ENCODE data around the gene CASP2.

- TF ChIP-seq EP300 (IDR thresholded peaks at IDR 0.05) (peak in 2 of 4 donors; percentile 50 to 54), POLR2A (IDR thresholded peaks at IDR 0.05) (no peak)
- TF ChIP-seq, protein P1, sequence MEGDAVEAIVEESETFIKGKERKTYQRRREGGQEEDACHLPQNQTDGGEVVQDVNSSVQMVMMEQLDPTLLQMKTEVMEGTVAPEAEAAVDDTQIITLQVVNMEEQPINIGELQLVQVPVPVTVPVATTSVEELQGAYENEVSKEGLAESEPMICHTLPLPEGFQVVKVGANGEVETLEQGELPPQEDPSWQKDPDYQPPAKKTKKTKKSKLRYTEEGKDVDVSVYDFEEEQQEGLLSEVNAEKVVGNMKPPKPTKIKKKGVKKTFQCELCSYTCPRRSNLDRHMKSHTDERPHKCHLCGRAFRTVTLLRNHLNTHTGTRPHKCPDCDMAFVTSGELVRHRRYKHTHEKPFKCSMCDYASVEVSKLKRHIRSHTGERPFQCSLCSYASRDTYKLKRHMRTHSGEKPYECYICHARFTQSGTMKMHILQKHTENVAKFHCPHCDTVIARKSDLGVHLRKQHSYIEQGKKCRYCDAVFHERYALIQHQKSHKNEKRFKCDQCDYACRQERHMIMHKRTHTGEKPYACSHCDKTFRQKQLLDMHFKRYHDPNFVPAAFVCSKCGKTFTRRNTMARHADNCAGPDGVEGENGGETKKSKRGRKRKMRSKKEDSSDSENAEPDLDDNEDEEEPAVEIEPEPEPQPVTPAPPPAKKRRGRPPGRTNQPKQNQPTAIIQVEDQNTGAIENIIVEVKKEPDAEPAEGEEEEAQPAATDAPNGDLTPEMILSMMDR (IDR thresholded peaks at IDR 0.05) = no peak
These were observed 13.1 kb downstream of the CASP2 start for GRCh38 chr7:143300959-143301935.
